GM10266 (cell line): Measurements from ENCODE around the gene SBNO1.

Experiments
- DNase-seq: peaks from one replicate; pipeline ENCODE4 v3.0.0; 2012; ENCODE audit errors: extremely low spot score
- CTCF ChIP-seq: IDR thresholded peaks from 2 replicates; pipeline ENCODE4 v1.5.1; 2012; ENCODE audit warnings: mild to moderate bottlenecking, low read depth; ENCODE audit not compliant: control insufficient read depth, insufficient read depth; ENCODE audit errors: missing control alignments

Gene SBNO1

GRCh38 chr12:123398550-123399254 is 34.1 kb upstream of the SBNO1 start:
- no peak for TF ChIP-seq CTCF
- no peak for DNase-seq

GRCh38 chr12:123398177-123398549 is 33.5 kb upstream of the SBNO1 start:
- DNase-seq = no peak
- no peak for TF ChIP-seq CTCF

GRCh38 chr12:123397400-123397799 is 32.8 kb upstream of the SBNO1 start:
- TF ChIP-seq CTCF = no peak
- no peak for DNase-seq

- no peak for DNase-seq
- no peak for TF ChIP-seq CTCF
Observed at GRCh38 chr12:123396954-123397353, 32.3 kb upstream of the SBNO1 start.

- TF ChIP-seq CTCF = no peak
- no peak for DNase-seq
Observed at GRCh38 chr12:123396543-123396942, 31.9 kb upstream of the SBNO1 start.

- no peak for DNase-seq
- TF ChIP-seq CTCF = no peak
Observed at GRCh38 chr12:123395236-123395635, 30.6 kb upstream of the SBNO1 start.

- DNase-seq = no peak
- no peak for TF ChIP-seq CTCF
Observed at GRCh38 chr12:123393747-123394146, 29.1 kb upstream of the SBNO1 start.
